OCI-LY3 (cell line): ENCODE measurements around the gene COP1.

Source experiments
- H2AFZ ChIP-seq: fragments of 200-600, 300-600 bp; shearing (Covaris generic); 2 replicates; pipeline ENCODE4 v1.6.0; 2014; ENCODE audit warnings: antibody characterized with exemption, low read depth, low read length
- H3K27ac ChIP-seq: fragments of 200-600, 300-600 bp; sonication (generic); 2 replicates; pipeline ENCODE4 v1.5.1; 2014; ENCODE audit warnings: mild to moderate bottlenecking, low read length, moderate library complexity, mixed read lengths
- H3K27me3 ChIP-seq: fragments of 200-600, 300-600 bp; sonication (generic); 2 replicates; pipeline ENCODE4 v1.6.1; 2014; ENCODE audit warnings: low read depth, low read length, mixed read lengths
- H3K36me3 ChIP-seq: fragments of 200-600, 300-600 bp; sonication (generic); replicated peaks from 2 replicates; pipeline ENCODE3; 2014; ENCODE audit warnings: low read depth, low read length, mixed read lengths
- H3K4me1 ChIP-seq: fragments of 300-600, 200-600 bp; sonication (generic); 2 replicates; pipeline ENCODE4 v1.6.1; 2014; ENCODE audit warnings: low read length, mixed read lengths
- H3K4me2 ChIP-seq: fragments of 200-600, 300-600 bp; sonication (generic); 2 replicates; pipeline ENCODE4 v1.6.1; 2014; ENCODE audit warnings: low read length, mixed read lengths
- H3K4me3 ChIP-seq: fragments of 300-600, 200-600 bp; sonication (generic); 2 replicates; pipeline ENCODE4 v1.5.1; 2014; ENCODE audit warnings: antibody characterized with exemption, mild to moderate bottlenecking, low read length, moderate library complexity
- H3K79me2 ChIP-seq: fragments of 300-600, 200-600 bp; shearing (Covaris generic); 2 replicates; pipeline ENCODE4 v1.6.1; 2014; ENCODE audit warnings: mild to moderate bottlenecking, low read length, mixed read lengths
- H3K9ac ChIP-seq: fragments of 300-600, 200-600 bp; shearing (Covaris generic); 2 replicates; pipeline ENCODE4 v1.6.0; 2014; ENCODE audit warnings: mild to moderate bottlenecking, low read length, moderate library complexity
- H3K9me3 ChIP-seq: fragments of 200-600, 300-600 bp; shearing (Covaris generic); 2 replicates; pipeline ENCODE4 v1.6.1; 2014; ENCODE audit warnings: low read length, mixed read lengths; ENCODE audit not compliant: insufficient read depth
- H4K20me1 ChIP-seq: fragments of 200-600, 300-600 bp; sonication (generic); 2 replicates; pipeline ENCODE4 v1.6.1; 2016; ENCODE audit warnings: low read length, mixed read lengths; ENCODE audit not compliant: insufficient read depth
- EZH2phosphoT487 ChIP-seq: fragments of 200-600 bp; shearing (Covaris generic); IDR thresholded peaks from 2 replicates; pipeline ENCODE4 v1.6.1; 2018; ENCODE audit warnings: antibody characterized with exemption, mixed run types, low read depth
- TF ChIP-seq, protein P1 (sequence below): fragments of 200-600, 300-600 bp; sonication (generic); IDR thresholded peaks from 2 replicates; pipeline ENCODE4 v1.5.1; 2014; ENCODE audit warnings: antibody characterized with exemption, low read length, low read depth

The COP1 gene

GRCh38 chr1:176225479-176225875 lies 18.4 kb upstream of the COP1 start:
- no peak overlapping the region for H2AFZ ChIP-seq
- H3K27ac ChIP-seq = no peak overlapping the region
- H3K4me3 ChIP-seq = no peak overlapping the region
- H3K36me3 ChIP-seq = no peaks in the 10 kb centered on the region
- H3K9me3 ChIP-seq = no peaks in the 10 kb centered on the region
- no peak overlapping the region for H3K9ac ChIP-seq
- H4K20me1 ChIP-seq = no peaks in the 10 kb centered on the region
- TF ChIP-seq, protein P1, sequence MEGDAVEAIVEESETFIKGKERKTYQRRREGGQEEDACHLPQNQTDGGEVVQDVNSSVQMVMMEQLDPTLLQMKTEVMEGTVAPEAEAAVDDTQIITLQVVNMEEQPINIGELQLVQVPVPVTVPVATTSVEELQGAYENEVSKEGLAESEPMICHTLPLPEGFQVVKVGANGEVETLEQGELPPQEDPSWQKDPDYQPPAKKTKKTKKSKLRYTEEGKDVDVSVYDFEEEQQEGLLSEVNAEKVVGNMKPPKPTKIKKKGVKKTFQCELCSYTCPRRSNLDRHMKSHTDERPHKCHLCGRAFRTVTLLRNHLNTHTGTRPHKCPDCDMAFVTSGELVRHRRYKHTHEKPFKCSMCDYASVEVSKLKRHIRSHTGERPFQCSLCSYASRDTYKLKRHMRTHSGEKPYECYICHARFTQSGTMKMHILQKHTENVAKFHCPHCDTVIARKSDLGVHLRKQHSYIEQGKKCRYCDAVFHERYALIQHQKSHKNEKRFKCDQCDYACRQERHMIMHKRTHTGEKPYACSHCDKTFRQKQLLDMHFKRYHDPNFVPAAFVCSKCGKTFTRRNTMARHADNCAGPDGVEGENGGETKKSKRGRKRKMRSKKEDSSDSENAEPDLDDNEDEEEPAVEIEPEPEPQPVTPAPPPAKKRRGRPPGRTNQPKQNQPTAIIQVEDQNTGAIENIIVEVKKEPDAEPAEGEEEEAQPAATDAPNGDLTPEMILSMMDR = no peak
- no peak for TF ChIP-seq EZH2phosphoT487
- H3K27me3 ChIP-seq = no peaks in the 10 kb centered on the region
- no peaks in the 10 kb centered on the region for H3K79me2 ChIP-seq
- H3K4me2 ChIP-seq = no peak overlapping the region
- H3K4me1 ChIP-seq = no peaks in the 10 kb centered on the region

GRCh38 chr1:176222196-176222595 lies 15.1 kb upstream of the COP1 start:
- no peak overlapping the region for H3K4me3 ChIP-seq
- no peaks in the 10 kb centered on the region for H3K9me3 ChIP-seq
- no peaks in the 10 kb centered on the region for H3K36me3 ChIP-seq
- no peaks in the 10 kb centered on the region for H3K79me2 ChIP-seq
- H3K4me1 ChIP-seq = no peaks in the 10 kb centered on the region
- no peak overlapping the region for H3K4me2 ChIP-seq
- no peaks in the 10 kb centered on the region for H4K20me1 ChIP-seq
- no peak overlapping the region for H3K27ac ChIP-seq
- H3K27me3 ChIP-seq = no peaks in the 10 kb centered on the region
- H3K9ac ChIP-seq = no peak overlapping the region
- H2AFZ ChIP-seq = no peak overlapping the region
- TF ChIP-seq EZH2phosphoT487 = no peak
- TF ChIP-seq, protein P1 = no peak

GRCh38 chr1:176220100-176220689 lies 13.1 kb upstream of the COP1 start:
- no peak overlapping the region for H3K4me3 ChIP-seq
- no peaks in the 10 kb centered on the region for H3K27me3 ChIP-seq
- no peaks in the 10 kb centered on the region for H4K20me1 ChIP-seq
- no peak overlapping the region for H3K27ac ChIP-seq
- no peaks in the 10 kb centered on the region for H3K9me3 ChIP-seq
- H3K36me3 ChIP-seq = no peaks in the 10 kb centered on the region
- H3K79me2 ChIP-seq = no peaks in the 10 kb centered on the region
- H3K9ac ChIP-seq = no peak overlapping the region
- no peak overlapping the region for H3K4me2 ChIP-seq
- TF ChIP-seq, protein P1 = no peak
- TF ChIP-seq EZH2phosphoT487 = no peak
- H2AFZ ChIP-seq = no peak overlapping the region
- no peaks in the 10 kb centered on the region for H3K4me1 ChIP-seq

DNA sequence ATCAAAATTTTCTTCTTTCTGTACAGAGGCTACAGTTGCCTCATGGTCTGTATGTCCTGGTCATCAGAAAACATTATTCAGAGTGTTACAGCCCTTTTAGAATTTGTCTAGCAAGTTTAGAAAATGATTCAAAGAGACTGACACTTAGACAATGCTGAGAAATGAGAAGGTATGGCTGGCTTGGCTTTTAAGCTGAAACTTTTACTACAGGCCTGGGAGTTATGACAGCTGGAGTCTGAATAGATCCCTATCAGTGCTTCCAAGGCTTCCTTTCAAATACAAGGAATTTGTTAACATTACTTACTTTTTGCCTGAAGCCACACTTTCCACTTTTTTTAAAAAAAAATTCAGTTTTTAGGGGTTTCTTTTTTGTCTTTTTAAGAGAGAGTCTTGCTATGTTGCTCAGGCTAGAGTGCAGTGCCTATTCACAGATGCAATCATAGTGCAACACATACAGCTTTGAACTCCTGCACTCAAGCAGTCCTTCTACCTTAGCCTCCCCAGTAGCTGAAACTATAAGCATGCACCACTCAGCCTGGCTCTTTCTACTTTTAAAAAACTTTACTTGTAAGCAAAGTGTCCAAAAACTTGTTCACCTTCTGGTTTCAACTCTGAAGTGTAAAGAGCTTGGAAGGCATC lies 10.5 kb upstream of the COP1 start:
- no peaks in the 10 kb centered on the region for H3K27me3 ChIP-seq
- H3K36me3 ChIP-seq = no peaks in the 10 kb centered on the region
- no peak overlapping the region for H3K4me2 ChIP-seq
- no peak overlapping the region for H3K27ac ChIP-seq
- H3K9me3 ChIP-seq = no peaks in the 10 kb centered on the region
- no peak overlapping the region for H3K4me3 ChIP-seq
- H3K4me1 ChIP-seq = no peaks in the 10 kb centered on the region
- H2AFZ ChIP-seq = no peak overlapping the region
- no peaks in the 10 kb centered on the region for H4K20me1 ChIP-seq
- TF ChIP-seq, protein P1 = no peak
- TF ChIP-seq EZH2phosphoT487 = no peak
- no peak overlapping the region for H3K9ac ChIP-seq
- no peaks in the 10 kb centered on the region for H3K79me2 ChIP-seq
